Subcutaneous adipose tissue (tissue), 4 donors: Measurements from ENCODE around the gene NRGN. TPM values are rescaled to one million over a fixed set of nuclear protein-coding genes. Genes with fewer than 3 reads are reported as not detected.

Experiments used
- total RNA-seq, 4 donors: library from RNA; depleted of rRNA; stranded (reverse); fragments of >200 nt; gene quantifications; one replicate each; pipeline ENCODE4 v1.1.0, GENCODE V29; 2016
- TF ChIP-seq, protein P1 (sequence below): fragments of 450-650 bp; IDR thresholded peaks from one replicate; pipeline ENCODE4 v1.5.1; 2016; ENCODE audit warnings: low read depth, mild to moderate bottlenecking, control low read depth, antibody characterized with exemption, moderate library complexity

NRGN gene
- total RNA-seq, 4 donors from 2014 or later, result 1.3 to 2.0 (median 2.0) TPM; not detected in 1

DNA sequence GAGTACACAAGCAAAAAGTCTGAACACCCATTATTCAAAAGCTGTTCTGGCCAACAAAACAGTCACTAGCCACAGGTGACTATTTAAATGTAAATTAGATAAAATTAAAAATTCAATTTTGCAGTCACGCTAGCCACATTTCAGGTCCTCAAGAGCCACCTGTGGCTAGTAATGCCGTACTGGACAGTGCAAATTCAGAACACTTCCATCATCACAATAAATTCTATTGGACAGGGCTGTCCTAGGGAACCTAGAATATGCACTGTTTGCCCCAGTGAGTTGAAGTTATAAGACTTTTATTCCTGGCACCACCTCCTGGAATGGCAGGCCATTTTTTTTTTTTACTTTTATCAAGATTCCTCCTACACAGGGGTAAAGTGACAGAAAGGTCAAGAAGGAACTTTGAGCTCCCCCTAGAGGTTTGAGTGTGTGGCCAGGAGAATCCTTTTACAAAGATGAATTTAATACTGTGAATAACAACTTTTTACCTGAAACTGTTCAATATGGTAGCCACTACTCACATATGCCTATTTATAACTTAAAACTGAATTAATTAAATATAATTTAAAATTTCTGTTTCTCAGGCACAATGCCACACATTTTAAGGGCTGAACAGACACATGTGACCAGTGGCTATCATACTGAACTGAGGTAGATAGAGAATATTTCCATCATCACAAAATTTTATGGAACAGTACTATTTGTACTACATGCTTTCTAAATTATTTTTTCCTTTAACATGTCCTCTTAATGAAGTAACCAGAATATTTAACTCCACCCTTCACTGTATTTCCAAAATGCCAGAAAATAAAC is 53.9 kb downstream of the NRGN start:
- TF ChIP-seq, protein P1, sequence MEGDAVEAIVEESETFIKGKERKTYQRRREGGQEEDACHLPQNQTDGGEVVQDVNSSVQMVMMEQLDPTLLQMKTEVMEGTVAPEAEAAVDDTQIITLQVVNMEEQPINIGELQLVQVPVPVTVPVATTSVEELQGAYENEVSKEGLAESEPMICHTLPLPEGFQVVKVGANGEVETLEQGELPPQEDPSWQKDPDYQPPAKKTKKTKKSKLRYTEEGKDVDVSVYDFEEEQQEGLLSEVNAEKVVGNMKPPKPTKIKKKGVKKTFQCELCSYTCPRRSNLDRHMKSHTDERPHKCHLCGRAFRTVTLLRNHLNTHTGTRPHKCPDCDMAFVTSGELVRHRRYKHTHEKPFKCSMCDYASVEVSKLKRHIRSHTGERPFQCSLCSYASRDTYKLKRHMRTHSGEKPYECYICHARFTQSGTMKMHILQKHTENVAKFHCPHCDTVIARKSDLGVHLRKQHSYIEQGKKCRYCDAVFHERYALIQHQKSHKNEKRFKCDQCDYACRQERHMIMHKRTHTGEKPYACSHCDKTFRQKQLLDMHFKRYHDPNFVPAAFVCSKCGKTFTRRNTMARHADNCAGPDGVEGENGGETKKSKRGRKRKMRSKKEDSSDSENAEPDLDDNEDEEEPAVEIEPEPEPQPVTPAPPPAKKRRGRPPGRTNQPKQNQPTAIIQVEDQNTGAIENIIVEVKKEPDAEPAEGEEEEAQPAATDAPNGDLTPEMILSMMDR, result no peak

DNA sequence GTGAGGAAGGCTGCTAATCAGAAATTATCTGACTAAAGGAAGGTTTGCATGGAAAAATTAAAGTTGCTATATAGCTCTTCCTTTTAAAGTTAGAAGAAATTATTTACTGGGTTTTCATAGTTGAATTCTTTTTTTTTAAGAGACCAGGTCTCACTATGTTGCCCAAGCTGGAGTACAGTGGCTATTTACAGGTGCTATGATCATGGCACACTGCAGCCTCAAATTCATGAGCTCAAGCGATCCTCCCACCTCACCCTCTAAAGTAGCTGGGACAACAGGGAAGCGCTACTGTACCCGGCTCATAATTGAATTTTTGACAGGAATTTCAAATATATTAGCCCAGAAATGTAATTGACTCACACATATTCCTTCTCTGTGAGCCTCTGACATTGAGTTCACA is 56.6 kb downstream of the NRGN start:
- TF ChIP-seq, protein P1, result no peak

Other genes starting within 250 kb of the NRGN start
- not detected for gene OR8B12, start 196.3 kb upstream of the NRGN start, total RNA-seq
- gene OR8A1, start 169.9 kb upstream of the NRGN start, total RNA-seq, result not detected
- not detected for gene PANX3, start 128.5 kb upstream of the NRGN start, total RNA-seq
- gene TBRG1, start 117.1 kb upstream of the NRGN start, total RNA-seq, result 10 to 100 TPM; 34.5 to 40.5 (median 37.6) TPM
- gene SIAE, start 66.2 kb upstream of the NRGN start, total RNA-seq, result 10 to 100 TPM in 3 of 4 donors, 1 to 10 TPM in 1; 8.5 to 17.1 (median 12.8) TPM
- 1 to 10 TPM in 3 of 4 donors, under 1 TPM in 1; 0.94 to 5.3 (median 1.5) TPM for gene SPA17, start 66.0 kb upstream of the NRGN start, total RNA-seq
- not detected for gene VSIG2, start 12.3 kb downstream of the NRGN start, total RNA-seq
- 10 to 100 TPM; 15.0 to 82.7 (median 38.6) TPM for gene ESAM, start 22.3 kb downstream of the NRGN start, total RNA-seq
- 10 to 100 TPM; 11.6 to 23.9 (median 15.0) TPM for gene MSANTD2, start 60.5 kb downstream of the NRGN start, total RNA-seq
- gene ROBO3, start 125.5 kb downstream of the NRGN start, total RNA-seq, result 10 to 100 TPM; 10.7 to 19.7 (median 16.7) TPM
- gene ROBO4, start 157.9 kb downstream of the NRGN start, total RNA-seq, result 100 to 1,000 TPM in 1 of 4 donors, 10 to 100 TPM in 3; 17.5 to 152 (median 21.0) TPM
- gene HEPN1, start 179.3 kb downstream of the NRGN start, total RNA-seq, result not detected
- gene HEPACAM, start 196.1 kb downstream of the NRGN start, total RNA-seq, result 10 to 100 TPM in 3 of 4 donors, 1 to 10 TPM in 1; 8.3 to 62.0 (median 13.6) TPM
- gene CCDC15, start 214.3 kb downstream of the NRGN start, total RNA-seq, result 1 to 10 TPM; 1.8 to 3.4 (median 2.6) TPM